Activated T-cell treated with anti-CD3 and anti-CD28 coated beads, Interleukin-2, amount 50 U/mL, for 72 hours (primary cell): ENCODE data around the gene ACTR1B. TPM values are rescaled to one million over a fixed set of nuclear protein-coding genes. Genes with fewer than 3 reads are reported as not detected.
A peak's percentile ranks its signal among the peaks of the same experiment; 100 is the strongest.
"Not testable (repeated sequence)": the region's sequence is repeated elsewhere in the genome, so short reads cannot be mapped to it uniquely, and the experiment has no call there.

Source experiments
- ATAC-seq, 2 donors: fragments of 150-1000 bp; cut with Tn5 transposase; replicated peaks in 1 of 2; 2 replicates each; pipeline ENCODE4 v1.10.0; 2021; ENCODE audit warnings: moderate library complexity in 2 of 2, mild to moderate bottlenecking in 1 of 2
- DNase-seq, 2 donors: peaks; one replicate each; pipeline ENCODE4 v3.0.0; 2021 to 2022; ENCODE audit warnings: mixed read lengths in 1 of 2
- H3K27ac Mint-ChIP-seq: one replicate; pipeline ENCODE4 v1.8.0; 2022; ENCODE audit warnings: mild to moderate bottlenecking, moderate library complexity, mixed read lengths
- H3K27me3 Mint-ChIP-seq: one replicate; pipeline ENCODE4 v1.8.0; 2022; ENCODE audit warnings: low read depth, mixed read lengths
- H3K36me3 Mint-ChIP-seq, 2 donors: one replicate each; pipeline ENCODE4 v1.8.0; 2022; ENCODE audit warnings: mixed read lengths in 2 of 2, mild to moderate bottlenecking in 1 of 2; ENCODE audit not compliant: insufficient read depth in 2 of 2
- H3K4me1 Mint-ChIP-seq: one replicate; pipeline ENCODE4 v1.8.0; 2022; ENCODE audit warnings: low read depth, mixed read lengths
- H3K4me3 Mint-ChIP-seq, 2 donors: one replicate each; pipeline ENCODE4 v1.8.0; 2022; ENCODE audit warnings: mild to moderate bottlenecking in 2 of 2, mixed read lengths in 2 of 2, moderate library complexity in 2 of 2
- H3K9me3 Mint-ChIP-seq, 2 donors: one replicate each; pipeline ENCODE4 v1.8.0; 2022; ENCODE audit warnings: mixed read lengths in 2 of 2
- total RNA-seq, 2 donors: library from RNA; stranded (reverse); gene quantifications; one replicate each; pipeline ENCODE4 v1.2.3, GENCODE V29; 2022

Gene ACTR1B
- total RNA-seq, 2 donors from 2014 or later, result 123 to 129 TPM

GRCh38 chr2:97676620-97677019, 12.8 kb upstream of the ACTR1B start:
- no peaks in the 10 kb centered on the region for H3K27me3 Mint-ChIP-seq
- H3K4me1 Mint-ChIP-seq, result peaks cover 46% of the 10 kb centered on the region
- H3K36me3 Mint-ChIP-seq, result peaks cover 0 to 11% of the 10 kb centered on the region in 2 donors
- ATAC-seq (peak; percentile 55 to 62), DNase-seq (no peak)
- peak overlapping the region in 1 of 2 donors; percentile 13 for H3K4me3 Mint-ChIP-seq
- H3K27ac Mint-ChIP-seq, result no peak overlapping the region
- no peaks in the 10 kb centered on the region for H3K9me3 Mint-ChIP-seq

- no peak for ATAC-seq
These were observed 11.7 kb upstream of the ACTR1B start for GRCh38 chr2:97675430-97676113.

GRCh38 chr2:97673915-97674283, 10.1 kb upstream of the ACTR1B start:
- peak; percentile 60 to 72 for DNase-seq

More at GRCh38 chr2:97675430-97676113, 11.7 kb upstream of the ACTR1B start:
- DNase-seq, result no peak
- no peak overlapping the region for H3K4me3 Mint-ChIP-seq
- no peak overlapping the region for H3K27ac Mint-ChIP-seq
- H3K27me3 Mint-ChIP-seq, result no peaks in the 10 kb centered on the region
- H3K36me3 Mint-ChIP-seq, result peaks cover 0 to 11% of the 10 kb centered on the region in 2 donors
- no peaks in the 10 kb centered on the region for H3K9me3 Mint-ChIP-seq
- peaks cover 46% of the 10 kb centered on the region for H3K4me1 Mint-ChIP-seq

GRCh38 chr2:97673182-97673914, 9.5 kb upstream of the ACTR1B start:
- ATAC-seq (peak; percentile 81 to 84), DNase-seq (peak; percentile 48 to 66)
- H3K4me1 Mint-ChIP-seq, result peaks cover 44% of the 10 kb centered on the region
- peak overlapping the region; percentile 75 for H3K27ac Mint-ChIP-seq
- H3K4me3 Mint-ChIP-seq, result peak overlapping the region; percentile 69 to 76
- no peaks in the 10 kb centered on the region for H3K27me3 Mint-ChIP-seq
- H3K36me3 Mint-ChIP-seq, result peaks cover 0 to 8% of the 10 kb centered on the region in 2 donors
- no peaks in the 10 kb centered on the region for H3K9me3 Mint-ChIP-seq

More at GRCh38 chr2:97673915-97674283, 10.1 kb upstream of the ACTR1B start:
- H3K4me1 Mint-ChIP-seq, result peaks cover 46% of the 10 kb centered on the region
- no peaks in the 10 kb centered on the region for H3K27me3 Mint-ChIP-seq
- H3K36me3 Mint-ChIP-seq, result peaks cover 0 to 8% of the 10 kb centered on the region in 2 donors
- peak overlapping the region; percentile 69 to 76 for H3K4me3 Mint-ChIP-seq
- peak overlapping the region; percentile 75 for H3K27ac Mint-ChIP-seq
- H3K9me3 Mint-ChIP-seq, result no peaks in the 10 kb centered on the region
- peak; percentile 66 to 73 for ATAC-seq

GRCh38 chr2:97672606-97673140, 8.8 kb upstream of the ACTR1B start:
- Mint-ChIP-seq H3K4me1 (peaks cover 39% of the 10 kb centered on the region), H3K27ac (peak overlapping the region; percentile 70), H3K4me3 (peak overlapping the region; percentile 69 to 76)
- H3K27me3 Mint-ChIP-seq, H3K9me3 Mint-ChIP-seq, ATAC-seq, H3K36me3 Mint-ChIP-seq, DNase-seq: not testable (repeated sequence)

GRCh38 chr2:97671526-97671925, 7.7 kb upstream of the ACTR1B start:
- Mint-ChIP-seq H3K4me3 (no peak overlapping the region), H3K4me1 (peaks cover 29% of the 10 kb centered on the region), H3K9me3 (no peaks in the 10 kb centered on the region), H3K36me3 (peaks cover 0 to 4% of the 10 kb centered on the region in 2 donors), H3K27me3 (no peaks in the 10 kb centered on the region), H3K27ac (no peak overlapping the region)
- no peak for DNase-seq
- ATAC-seq, result no peak

GRCh38 chr2:97670471-97670870, 6.6 kb upstream of the ACTR1B start:
- Mint-ChIP-seq H3K9me3 (no peaks in the 10 kb centered on the region), H3K4me3 (no peak overlapping the region), H3K27me3 (no peaks in the 10 kb centered on the region), H3K27ac (no peak overlapping the region), H3K36me3 (peaks cover 0 to 4% of the 10 kb centered on the region in 2 donors), H3K4me1 (peaks cover 27% of the 10 kb centered on the region)
- no peak for ATAC-seq
- DNase-seq, result no peak

- H3K4me1 Mint-ChIP-seq, result peaks cover 27% of the 10 kb centered on the region
- no peak within 1 kb of the TSS for H3K27ac Mint-ChIP-seq
- H3K27me3 Mint-ChIP-seq, result no peaks in the 10 kb centered on the region
- H3K4me3 Mint-ChIP-seq, result no peak within 1 kb of the TSS
- H3K36me3 Mint-ChIP-seq, result peaks cover 0 to 4% of the 10 kb centered on the region in 2 donors
- ATAC-seq (no peak), DNase-seq (no peak)
- no peaks in the 10 kb centered on the region for H3K9me3 Mint-ChIP-seq
These were observed 5.6 kb upstream of the ACTR1B start, which contains the start of gene C2orf92 for GRCh38 chr2:97669448-97669847. Gene C2orf92 (plus strand): TSS chr2:97669713. CDS start chr2:97669789, 76 bp downstream.

GRCh38 chr2:97664636-97664970, 759 bp upstream of the ACTR1B start:
- DNase-seq (no peak), ATAC-seq (no peak)
- Mint-ChIP-seq H3K27me3 (no peaks in the 10 kb centered on the region), H3K4me1 (peaks cover 34% of the 10 kb centered on the region), H3K9me3 (no peaks in the 10 kb centered on the region), H3K4me3 (peak overlapping the region; percentile 79 to 94), H3K36me3 (peaks cover 3 to 9% of the 10 kb centered on the region in 2 donors), H3K27ac (peak overlapping the region; percentile 55)

- Mint-ChIP-seq H3K4me1 (peaks cover 34% of the 10 kb centered on the region), H3K27me3 (no peaks in the 10 kb centered on the region), H3K36me3 (peaks cover 3 to 11% of the 10 kb centered on the region in 2 donors), H3K4me3 (peak overlapping the region; percentile 91 to 94), H3K27ac (peak overlapping the region; percentile 96), H3K9me3 (no peaks in the 10 kb centered on the region)
- no peak for DNase-seq
- no peak for ATAC-seq
These were observed 250 bp downstream of the ACTR1B start for GRCh38 chr2:97663626-97663961.

- peaks cover 34% of the 10 kb centered on the region for H3K4me1 Mint-ChIP-seq
- peak; percentile 86 to 91 for DNase-seq
- peaks cover 3 to 17% of the 10 kb centered on the region in 2 donors for H3K36me3 Mint-ChIP-seq
- H3K27ac Mint-ChIP-seq, result peak overlapping the region; percentile 96
- peak overlapping the region; percentile 91 to 94 for H3K4me3 Mint-ChIP-seq
- peak; percentile 75 to 76 for ATAC-seq
- no peaks in the 10 kb centered on the region for H3K27me3 Mint-ChIP-seq
- H3K9me3 Mint-ChIP-seq, result no peaks in the 10 kb centered on the region
These were observed 784 bp downstream of the ACTR1B start for GRCh38 chr2:97662895-97663625.

GRCh38 chr2:97662386-97662894, 1.4 kb downstream of the ACTR1B start:
- peak overlapping the region; percentile 96 for H3K27ac Mint-ChIP-seq
- peaks cover 3 to 23% of the 10 kb centered on the region in 2 donors for H3K36me3 Mint-ChIP-seq
- no peaks in the 10 kb centered on the region for H3K27me3 Mint-ChIP-seq
- peaks cover 34% of the 10 kb centered on the region for H3K4me1 Mint-ChIP-seq
- ATAC-seq (no peak), DNase-seq (no peak)
- H3K4me3 Mint-ChIP-seq, result peak overlapping the region; percentile 91 to 94
- H3K9me3 Mint-ChIP-seq, result no peaks in the 10 kb centered on the region
